ENCODE data around the gene KLRG1.

The KLRG1 gene

DNA sequence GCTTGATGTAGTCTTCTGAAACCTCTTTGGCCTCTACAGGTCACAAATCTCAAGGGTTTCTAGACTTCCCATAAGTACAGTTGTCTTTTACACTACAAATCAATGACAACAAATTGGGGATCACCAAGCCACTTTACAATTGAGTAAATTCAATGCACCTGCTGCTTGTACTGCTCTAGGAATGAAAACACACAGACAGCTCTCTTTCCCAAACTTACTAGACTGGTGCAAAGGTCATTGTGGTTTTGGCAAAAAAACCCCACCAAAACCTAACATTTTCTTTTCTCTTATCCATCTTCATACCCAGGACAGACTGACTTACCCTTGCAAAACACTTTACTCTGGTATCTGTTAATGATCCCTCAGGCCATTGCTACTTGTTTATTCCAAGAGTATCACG, 42.6 kb upstream of the KLRG1 start:
- H3K9ac ChIP-seq (ENCODE audit: low read depth, low read length): no peak overlapping the region

DNA sequence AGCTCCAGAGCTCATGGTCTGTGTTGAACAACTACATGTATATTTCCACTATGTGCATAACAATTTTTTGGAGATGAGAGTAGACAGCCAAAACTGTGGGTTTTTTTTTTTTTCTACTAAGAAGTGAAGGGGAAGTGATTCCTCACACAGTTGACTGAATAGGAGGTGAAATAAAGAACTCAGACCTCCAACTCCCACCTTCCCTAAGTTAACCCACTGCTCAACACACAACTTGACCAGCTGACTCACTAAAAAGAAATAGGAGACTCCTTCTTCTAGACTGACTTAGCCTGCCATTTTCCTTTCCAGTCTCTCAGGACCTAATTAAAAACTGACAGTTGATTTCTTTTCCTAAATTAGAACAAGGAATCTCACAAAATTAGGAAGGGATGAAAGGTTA, 41.6 kb upstream of the KLRG1 start:
- H3K4me3 ChIP-seq (ENCODE audit: low read depth in 1 of 2, low read length in 2 of 2): peak overlapping the region; percentile 84 to 86; a peak in 3 of 4 replicates
- H3K4me1 ChIP-seq (ENCODE audit: insufficient read depth, low read length): peaks cover 34% of the 10 kb centered on the region
- TF ChIP-seq EZH2 (IDR thresholded peaks at IDR 0.05; ENCODE audit: borderline replicate concordance, low read depth, low read length, severe bottlenecking): no peak
- TF ChIP-seq, protein P1, sequence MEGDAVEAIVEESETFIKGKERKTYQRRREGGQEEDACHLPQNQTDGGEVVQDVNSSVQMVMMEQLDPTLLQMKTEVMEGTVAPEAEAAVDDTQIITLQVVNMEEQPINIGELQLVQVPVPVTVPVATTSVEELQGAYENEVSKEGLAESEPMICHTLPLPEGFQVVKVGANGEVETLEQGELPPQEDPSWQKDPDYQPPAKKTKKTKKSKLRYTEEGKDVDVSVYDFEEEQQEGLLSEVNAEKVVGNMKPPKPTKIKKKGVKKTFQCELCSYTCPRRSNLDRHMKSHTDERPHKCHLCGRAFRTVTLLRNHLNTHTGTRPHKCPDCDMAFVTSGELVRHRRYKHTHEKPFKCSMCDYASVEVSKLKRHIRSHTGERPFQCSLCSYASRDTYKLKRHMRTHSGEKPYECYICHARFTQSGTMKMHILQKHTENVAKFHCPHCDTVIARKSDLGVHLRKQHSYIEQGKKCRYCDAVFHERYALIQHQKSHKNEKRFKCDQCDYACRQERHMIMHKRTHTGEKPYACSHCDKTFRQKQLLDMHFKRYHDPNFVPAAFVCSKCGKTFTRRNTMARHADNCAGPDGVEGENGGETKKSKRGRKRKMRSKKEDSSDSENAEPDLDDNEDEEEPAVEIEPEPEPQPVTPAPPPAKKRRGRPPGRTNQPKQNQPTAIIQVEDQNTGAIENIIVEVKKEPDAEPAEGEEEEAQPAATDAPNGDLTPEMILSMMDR (IDR thresholded peaks at IDR 0.05; ENCODE audit: borderline replicate concordance, extremely low read depth, low read length, poor library complexity, severe bottlenecking): no peak
- no peak for DNase-seq
- peak overlapping the region; percentile 77 for H3K4me2 ChIP-seq (ENCODE audit: insufficient read depth, low read length)
- H3K27me3 ChIP-seq (ENCODE audit: insufficient read depth, low read length, poor library complexity): no peaks in the 10 kb centered on the region
- peak overlapping the region; percentile 88; the same call in 1 of the 2 replicates for H3K27ac ChIP-seq (ENCODE audit: low read length)
- peaks cover 23% of the 10 kb centered on the region; the same call in 1 of the 2 replicates for H4K20me1 ChIP-seq (ENCODE audit: insufficient read depth, low read length)
- peaks cover under 1% of the 10 kb centered on the region for H3K9me3 ChIP-seq (ENCODE audit: insufficient read depth, low read length, severe bottlenecking)
- H2AFZ ChIP-seq (ENCODE audit: low read depth, low read length): no peak overlapping the region
- H3K36me3 ChIP-seq (ENCODE audit: insufficient read depth, low read length): peaks cover 44% of the 10 kb centered on the region
- peaks cover 66% of the 10 kb centered on the region for H3K79me2 ChIP-seq (ENCODE audit: insufficient read depth, low read length)
- peak overlapping the region; percentile 67 for H3K9ac ChIP-seq (ENCODE audit: low read depth, low read length)
- ATAC-seq (ENCODE audit: insufficient read depth, low read depth): no peak

More for the DNA sequence above, 42.6 kb upstream of the KLRG1 start:
- Histone ChIP-seq H3K4me3 (ENCODE audit: low read depth in 1 of 2, low read length in 2 of 2) (no peak overlapping the region; a peak in 1 of 4 replicates), H4K20me1 (ENCODE audit: insufficient read depth, low read length) (peaks cover 28% of the 10 kb centered on the region; the same call in 1 of the 2 replicates), H3K9me3 (ENCODE audit: insufficient read depth, low read length, severe bottlenecking) (no peaks in the 10 kb centered on the region), H3K4me2 (ENCODE audit: insufficient read depth, low read length) (peak overlapping the region; percentile 77; the same call in 1 of the 2 replicates), H3K79me2 (ENCODE audit: insufficient read depth, low read length) (peaks cover 66% of the 10 kb centered on the region), H3K36me3 (ENCODE audit: insufficient read depth, low read length) (peaks cover 51% of the 10 kb centered on the region), H3K4me1 (ENCODE audit: insufficient read depth, low read length) (peaks cover 34% of the 10 kb centered on the region), H3K27me3 (ENCODE audit: insufficient read depth, low read length, poor library complexity) (no peaks in the 10 kb centered on the region), H3K27ac (ENCODE audit: low read length) (no peak overlapping the region; the same call in 1 of the 2 replicates), H2AFZ (ENCODE audit: low read depth, low read length) (no peak overlapping the region)
- no peak for TF ChIP-seq EZH2 (IDR thresholded peaks at IDR 0.05; ENCODE audit: borderline replicate concordance, low read depth, low read length, severe bottlenecking)
- TF ChIP-seq, protein P1 (IDR thresholded peaks at IDR 0.05; ENCODE audit: borderline replicate concordance, extremely low read depth, low read length, poor library complexity, severe bottlenecking): no peak
- ATAC-seq (ENCODE audit: insufficient read depth, low read depth) (no peak), DNase-seq (no peak)

GRCh38 chr12:8948701-8949341, 40.5 kb upstream of the KLRG1 start:
- TF ChIP-seq EZH2 (IDR thresholded peaks at IDR 0.05; ENCODE audit: borderline replicate concordance, low read depth, low read length, severe bottlenecking): no peak
- TF ChIP-seq, protein P1 (IDR thresholded peaks at IDR 0.05; ENCODE audit: borderline replicate concordance, extremely low read depth, low read length, poor library complexity, severe bottlenecking): no peak
- peaks cover 18% of the 10 kb centered on the region; the same call in 1 of the 2 replicates for H4K20me1 ChIP-seq (ENCODE audit: insufficient read depth, low read length)
- no peaks in the 10 kb centered on the region for H3K27me3 ChIP-seq (ENCODE audit: insufficient read depth, low read length, poor library complexity)
- H2AFZ ChIP-seq (ENCODE audit: low read depth, low read length): peak overlapping the region; percentile 93
- H3K9me3 ChIP-seq (ENCODE audit: insufficient read depth, low read length, severe bottlenecking): peaks cover 10% of the 10 kb centered on the region
- H3K9ac ChIP-seq (ENCODE audit: low read depth, low read length): peak overlapping the region; percentile 67
- H3K36me3 ChIP-seq (ENCODE audit: insufficient read depth, low read length): peaks cover 43% of the 10 kb centered on the region
- peak overlapping the region; percentile 84 to 86 for H3K4me3 ChIP-seq (ENCODE audit: low read depth in 1 of 2, low read length in 2 of 2)
- DNase-seq (peak; percentile 27), ATAC-seq (ENCODE audit: insufficient read depth, low read depth) (no peak)
- H3K79me2 ChIP-seq (ENCODE audit: insufficient read depth, low read length): peaks cover 66% of the 10 kb centered on the region
- H3K4me1 ChIP-seq (ENCODE audit: insufficient read depth, low read length): peaks cover 34% of the 10 kb centered on the region
- H3K4me2 ChIP-seq (ENCODE audit: insufficient read depth, low read length): peak overlapping the region; percentile 77
- H3K27ac ChIP-seq (ENCODE audit: low read length): peak overlapping the region; percentile 88

All from DND-41 (cell line).